OCI-LY1 (cell line): ENCODE measurements around the gene MYO10.

ENCODE experiments used
- EZH2 ChIP-seq: fragments of 200-600 bp; sonication (generic), shearing (Covaris generic); IDR thresholded peaks from 2 replicates; pipeline ENCODE4 v1.8.0; 2017; ENCODE audit warnings: borderline replicate concordance, mixed run types, mild to moderate bottlenecking, antibody characterized with exemption, low read length, moderate library complexity, mixed read lengths
- TF ChIP-seq, protein P1 (sequence below): fragments of 200-600 bp; sonication (generic), shearing (Covaris generic); IDR thresholded peaks from 2 replicates; pipeline ENCODE4 v1.5.1; 2017; ENCODE audit warnings: mild to moderate bottlenecking, antibody characterized with exemption, low read length, moderate library complexity, mixed read lengths

DNA sequence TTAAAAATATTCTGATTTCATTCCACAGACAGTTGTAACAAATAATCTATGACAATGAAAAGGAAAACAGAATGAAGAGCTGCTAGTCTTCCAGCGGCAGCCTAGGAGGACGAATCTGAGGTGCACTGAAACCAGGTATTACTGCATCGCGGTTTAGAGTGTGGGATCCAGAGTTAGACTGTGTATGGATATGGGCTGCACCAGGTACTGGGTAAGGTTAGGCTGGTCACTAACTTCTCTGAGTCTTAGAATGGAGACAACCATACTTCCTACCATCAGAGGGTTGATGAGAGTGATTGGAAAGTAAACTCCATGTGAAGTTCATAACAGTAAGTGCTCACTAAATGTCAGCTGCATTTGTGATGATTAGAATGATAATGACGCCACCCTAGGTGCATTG, 158.7 kb downstream of the MYO10 start:
- TF ChIP-seq, protein P1, sequence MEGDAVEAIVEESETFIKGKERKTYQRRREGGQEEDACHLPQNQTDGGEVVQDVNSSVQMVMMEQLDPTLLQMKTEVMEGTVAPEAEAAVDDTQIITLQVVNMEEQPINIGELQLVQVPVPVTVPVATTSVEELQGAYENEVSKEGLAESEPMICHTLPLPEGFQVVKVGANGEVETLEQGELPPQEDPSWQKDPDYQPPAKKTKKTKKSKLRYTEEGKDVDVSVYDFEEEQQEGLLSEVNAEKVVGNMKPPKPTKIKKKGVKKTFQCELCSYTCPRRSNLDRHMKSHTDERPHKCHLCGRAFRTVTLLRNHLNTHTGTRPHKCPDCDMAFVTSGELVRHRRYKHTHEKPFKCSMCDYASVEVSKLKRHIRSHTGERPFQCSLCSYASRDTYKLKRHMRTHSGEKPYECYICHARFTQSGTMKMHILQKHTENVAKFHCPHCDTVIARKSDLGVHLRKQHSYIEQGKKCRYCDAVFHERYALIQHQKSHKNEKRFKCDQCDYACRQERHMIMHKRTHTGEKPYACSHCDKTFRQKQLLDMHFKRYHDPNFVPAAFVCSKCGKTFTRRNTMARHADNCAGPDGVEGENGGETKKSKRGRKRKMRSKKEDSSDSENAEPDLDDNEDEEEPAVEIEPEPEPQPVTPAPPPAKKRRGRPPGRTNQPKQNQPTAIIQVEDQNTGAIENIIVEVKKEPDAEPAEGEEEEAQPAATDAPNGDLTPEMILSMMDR, result no peak
- no peak for TF ChIP-seq EZH2
